ENCODE results near the gene UGT1A3. TPM values are rescaled to one million over a fixed set of nuclear protein-coding genes. Genes with fewer than 3 reads are reported as not detected.

UGT1A3 gene
- total and polyA plus RNA-seq, 10 of the 15 experiments (the other 5 are each of a cell fraction or from before 2014, with no cell fraction given), result not detected

DNA sequence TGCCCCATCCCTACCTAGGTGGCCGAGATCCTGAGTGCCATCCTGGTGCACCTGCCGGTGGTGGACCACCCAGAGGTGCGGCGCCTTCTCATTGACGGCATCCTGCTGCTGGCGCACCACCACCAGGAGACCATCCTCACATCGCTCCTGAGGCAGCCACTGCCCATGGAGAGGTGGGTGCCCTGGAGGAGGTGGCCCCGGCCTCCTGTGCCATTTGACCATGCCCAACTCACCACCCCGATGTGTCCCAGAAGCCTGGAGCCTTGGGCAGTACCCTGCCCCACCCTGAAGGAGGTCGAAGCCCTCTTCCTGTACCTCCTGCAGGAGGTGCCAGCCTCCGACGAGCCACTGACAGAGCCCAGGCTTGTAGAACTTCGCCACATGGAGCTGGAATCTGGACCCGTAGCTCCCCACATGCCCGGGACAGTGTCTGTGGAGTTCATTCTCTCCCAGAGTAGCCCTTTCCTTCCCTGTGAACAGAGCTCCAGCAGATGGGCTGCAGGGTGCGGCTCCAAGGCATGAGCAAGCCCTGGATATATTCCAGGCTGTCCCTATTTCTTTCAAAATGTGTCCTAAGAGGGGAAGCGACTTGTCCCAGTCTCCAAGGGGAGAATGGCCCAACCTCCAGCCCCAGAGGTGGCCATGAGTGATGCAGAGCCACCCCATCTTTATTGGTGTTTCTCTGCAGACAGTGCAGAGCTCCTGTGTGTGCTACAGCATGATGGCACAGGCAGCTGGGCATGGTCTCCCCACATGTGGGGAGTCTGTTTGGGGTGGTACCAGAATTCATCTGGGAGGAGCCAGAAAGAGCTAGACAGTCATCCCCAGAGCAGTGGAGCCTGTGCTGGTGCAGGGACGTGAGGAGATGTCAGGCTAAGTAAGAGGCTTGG lies 91.3 kb downstream of the UGT1A3 start:
- RAD21 ChIA-PET (ENCODE audit: unreplicated experiment), result no interaction called here
- Histone ChIP-seq H3K9ac (ENCODE audit: control insufficient read depth, insufficient read depth, low read length) (no peak overlapping the region), H3K4me2 (ENCODE audit: control insufficient read depth, insufficient read depth) (no peak overlapping the region), H3K9me3 (replicated peaks; ENCODE audit: control insufficient read depth, insufficient read depth, low read length) (no peaks in the 10 kb centered on the region), H3K36me3 (ENCODE audit: control insufficient read depth in 2 of 2, insufficient read depth in 2 of 2, low read length in 1 of 2) (no peaks in the 10 kb centered on the region), H3K27ac (ENCODE audit: control insufficient read depth, insufficient read depth) (no peak overlapping the region), H2AFZ (ENCODE audit: control insufficient read depth, low read depth, low read length) (no peak overlapping the region), H4K20me1 (ENCODE audit: control insufficient read depth, insufficient read depth) (no peaks in the 10 kb centered on the region), H3K79me2 (ENCODE audit: control insufficient read depth, insufficient read depth, low read length) (no peaks in the 10 kb centered on the region), H3K4me1 (ENCODE audit: control insufficient read depth, insufficient read depth, low read length) (no peaks in the 10 kb centered on the region), H3K27me3 (replicated peaks in 1 of 2; ENCODE audit: control insufficient read depth in 2 of 2, insufficient read depth in 2 of 2, low read length in 1 of 2) (no peaks in the 10 kb centered on the region; a peak in 3 of 4 replicates), H3K4me3 (no peak overlapping the region)
- FAIRE-seq, result no peak
- CTCF ChIA-PET, result interaction anchor here (0.5 kb wide), 1 partner anchor 23 kb away, joined by 3 read pairs; no protein-coding TSS in a partner anchor
- POLR2A ChIA-PET, result no interaction called here
- no peak for DNase-seq (ENCODE audit: low read depth, low spot score)
- WGBS (ENCODE audit: insufficient coverage, insufficient replicate concordance, low lambda C conversion rate, missing lambda C conversion rate), result 32% methylated on average over 18 of the region's 18 CpGs
- intact Hi-C loops (cut with micrococcal nuclease; ENCODE audit: unreplicated experiment), result no loop called here
- SMC1A ChIA-PET (ENCODE audit: uncharacterized antibody, unreplicated experiment), result interaction anchor here (1.0 kb wide), 1 partner anchor 9 kb away, joined by 3 read pairs; no protein-coding TSS in a partner anchor
- no TSS peak for BruUV-seq (replicated peaks)
- no peak for TF ChIP-seq ZBTB11 (CRISPR knock-in tag; IDR thresholded peaks at IDR 0.05)
- no peak for TF ChIP-seq BCL11A (IDR thresholded peaks at IDR 0.05; ENCODE audit: low read depth, low read length)
- no peak for TF ChIP-seq NR2C1 (IDR thresholded peaks at IDR 0.05)
- no peak for TF ChIP-seq NFYA (IDR thresholded peaks at IDR 0.05; ENCODE audit: borderline replicate concordance, low read depth, low read length)
- TF ChIP-seq HDAC2 (IDR thresholded peaks at IDR 0.05), result no peak
- ATAC-seq, result no peak
- in situ Hi-C loops (cut with MboI), result no loop called here

All from GM12878 (cell line).